ENCODE measurements around the gene PIK3C2G.
A peak's percentile ranks its signal among the peaks of the same experiment; 100 is the strongest.
"Not testable (repeated sequence)": the region's sequence is repeated elsewhere in the genome, so short reads cannot be mapped to it uniquely, and the experiment has no call there.

The PIK3C2G gene

GRCh38 chr12:18261273-18261672 is at the start of gene PIK3C2G:
TSS of gene PIK3C2G (plus strand) at chr12:18261518. CDS start at chr12:18282082, 20,564 bp downstream.
- peak in 2 of 3 experiments; percentile 26 to 73 for DNase-seq

- no peak for DNase-seq
Measured at GRCh38 chr12:18217966-18218365, 43.4 kb upstream of the PIK3C2G start.

- DNase-seq: peak in 1 of 3 experiments; percentile 64
Measured at GRCh38 chr12:18221726-18222125, 39.6 kb upstream of the PIK3C2G start.

GRCh38 chr12:18222699-18223098 is 38.6 kb upstream of the PIK3C2G start:
- no peak for DNase-seq

GRCh38 chr12:18224745-18225144 is 36.6 kb upstream of the PIK3C2G start:
- peak; percentile 21 to 84 (median 58) for DNase-seq

GRCh38 chr12:18239526-18239925 is 21.8 kb upstream of the PIK3C2G start:
- no peak for DNase-seq

- no peak for DNase-seq
Measured at GRCh38 chr12:18242380-18243089, 18.8 kb upstream of the PIK3C2G start.

- DNase-seq: no peak
Measured at GRCh38 chr12:18243238-18243637, 18.1 kb upstream of the PIK3C2G start.

GRCh38 chr12:18246066-18246465 is 15.3 kb upstream of the PIK3C2G start:
- DNase-seq: no peak

- peak; percentile 55 to 90 (median 82) for DNase-seq
Measured at GRCh38 chr12:18250313-18250916, 10.9 kb upstream of the PIK3C2G start.

GRCh38 chr12:18254081-18254480 is 7.2 kb upstream of the PIK3C2G start:
- DNase-seq: no peak

- not testable (repeated sequence) for DNase-seq
Measured at GRCh38 chr12:18255004-18255403, 6.3 kb upstream of the PIK3C2G start.

GRCh38 chr12:18257251-18257650 is 4.1 kb upstream of the PIK3C2G start:
- DNase-seq: no peak

- DNase-seq: no peak
Measured at GRCh38 chr12:18258929-18259328, 2.4 kb upstream of the PIK3C2G start.

- no peak for DNase-seq
Measured at GRCh38 chr12:18259906-18260682, 1.2 kb upstream of the PIK3C2G start.

GRCh38 chr12:18261906-18262305 is 588 bp downstream of the PIK3C2G start:
- no peak for DNase-seq

- DNase-seq: no peak
Measured at GRCh38 chr12:18262514-18262913, 1.2 kb downstream of the PIK3C2G start.

GRCh38 chr12:18264581-18265075 is 3.3 kb downstream of the PIK3C2G start:
- no peak for DNase-seq

- DNase-seq: no peak
Measured at GRCh38 chr12:18267427-18268099, 6.2 kb downstream of the PIK3C2G start.

- no peak for DNase-seq
Measured at GRCh38 chr12:18270958-18271460, 9.7 kb downstream of the PIK3C2G start.

GRCh38 chr12:18275981-18276380 is 14.7 kb downstream of the PIK3C2G start:
- no peak for DNase-seq

GRCh38 chr12:18277196-18277595 is 15.9 kb downstream of the PIK3C2G start:
- no peak for DNase-seq

- no peak for DNase-seq
Measured at GRCh38 chr12:18280728-18281127, 19.4 kb downstream of the PIK3C2G start.
